ENCODE results near the gene SLC7A11.

The SLC7A11 gene

DNA sequence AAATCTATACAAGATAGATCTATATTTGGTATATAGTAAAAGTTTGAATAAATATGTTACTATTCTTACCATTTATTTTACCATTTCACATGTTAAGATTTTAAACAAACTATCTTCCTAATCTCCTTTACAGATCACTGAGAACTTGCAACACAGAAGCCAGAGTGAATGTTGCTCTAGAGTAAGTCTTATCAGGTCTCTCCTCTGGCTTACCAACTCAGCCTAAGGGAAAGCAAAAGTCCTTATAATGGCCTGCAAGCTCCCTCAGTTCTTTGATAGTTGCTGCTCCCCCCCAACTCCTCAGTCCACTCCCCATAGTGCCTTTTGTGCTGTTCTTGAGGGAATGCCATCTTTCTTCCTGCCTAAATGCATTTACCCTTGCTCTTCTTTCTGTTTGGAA, 25.7 kb upstream of the SLC7A11 start:
- no peak overlapping the region for H3K14ac ChIP-seq (ENCODE audit: low read length)
- no peak overlapping the region for H3K18ac ChIP-seq (ENCODE audit: low read length)
- H3K9me3 ChIP-seq (ENCODE audit: insufficient read depth, low read depth, low read length): no peaks in the 10 kb centered on the region
- no peak overlapping the region for H3K23ac ChIP-seq (ENCODE audit: low read length)
- H3K36me3 ChIP-seq (ENCODE audit: control insufficient read depth in 1 of 2, insufficient read depth in 2 of 2, low read length in 2 of 2): no peaks in the 10 kb centered on the region
- no peak overlapping the region for H2AK5ac ChIP-seq (ENCODE audit: low read length)
- no peak overlapping the region for H3K4me2 ChIP-seq (ENCODE audit: low read length)
- no peak for DNase-seq
- no peak overlapping the region for H4K8ac ChIP-seq (ENCODE audit: low read depth, low read length)
- no peak overlapping the region for H4K91ac ChIP-seq (ENCODE audit: low read depth, low read length)
- H3K27ac ChIP-seq (ENCODE audit: low read depth, low read length): no peak overlapping the region
- no peak overlapping the region for H2BK12ac ChIP-seq (ENCODE audit: low read length)
- no peak overlapping the region for H2BK5ac ChIP-seq (ENCODE audit: low read depth, low read length, poor library complexity)
- no peak overlapping the region for H3K9ac ChIP-seq (ENCODE audit: low read length)
- no peak overlapping the region for H2AFZ ChIP-seq (ENCODE audit: insufficient read depth, low read length, poor library complexity)
- no peak overlapping the region for H2BK120ac ChIP-seq (ENCODE audit: insufficient read depth, low read length, poor library complexity)
- H4K12ac ChIP-seq (ENCODE audit: low read depth, low read length): no peak overlapping the region
- no peak overlapping the region for H3K4ac ChIP-seq (ENCODE audit: low read depth, low read length)
- H3K4me1 ChIP-seq (ENCODE audit: control insufficient read depth in 1 of 2, insufficient read depth in 2 of 2, low read length in 2 of 2): no peaks in the 10 kb centered on the region
- H3K79me2 ChIP-seq (ENCODE audit: control insufficient read depth, insufficient read depth, low read length, poor library complexity): no peaks in the 10 kb centered on the region
- no peak overlapping the region for H3K4me3 ChIP-seq (ENCODE audit: low read depth, low read length)
- no peaks in the 10 kb centered on the region for H3K79me1 ChIP-seq (ENCODE audit: low read length)
- H3K27me3 ChIP-seq (ENCODE audit: insufficient read depth, low read length): no peaks in the 10 kb centered on the region

DNA sequence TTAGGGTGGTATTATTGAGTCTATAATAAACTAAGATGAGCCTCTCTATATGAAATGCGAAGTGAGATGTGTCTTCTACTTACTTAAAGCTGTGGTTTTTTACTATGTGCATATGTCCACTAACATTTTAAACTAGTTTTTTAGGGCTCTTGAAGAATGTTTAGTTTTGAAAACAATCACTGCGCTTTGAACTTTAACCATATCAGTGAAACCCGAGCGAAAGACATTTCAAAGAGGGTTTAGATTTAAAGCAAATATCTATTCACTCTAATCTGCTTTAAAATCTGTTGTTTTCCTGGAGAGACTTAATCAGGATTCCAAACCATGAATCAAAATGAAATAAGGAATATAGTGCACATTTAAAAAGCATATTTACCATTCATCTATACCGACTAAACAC, 24.8 kb upstream of the SLC7A11 start:
- H4K12ac ChIP-seq (ENCODE audit: low read depth, low read length): no peak overlapping the region
- H3K14ac ChIP-seq (ENCODE audit: low read length): no peak overlapping the region
- H3K27ac ChIP-seq (ENCODE audit: low read depth, low read length): no peak overlapping the region
- H2BK5ac ChIP-seq (ENCODE audit: low read depth, low read length, poor library complexity): no peak overlapping the region
- H3K9ac ChIP-seq (ENCODE audit: low read length): no peak overlapping the region
- no CpG with 5 or more reads among the region's 5 CpGs for WGBS (ENCODE audit: extremely low coverage, insufficient coverage, insufficient read length)
- H2AK5ac ChIP-seq (ENCODE audit: low read length): no peak overlapping the region
- H4K8ac ChIP-seq (ENCODE audit: low read depth, low read length): no peak overlapping the region
- no peak overlapping the region for H3K4me2 ChIP-seq (ENCODE audit: low read length)
- DNase-seq: no peak
- H3K79me2 ChIP-seq (ENCODE audit: control insufficient read depth, insufficient read depth, low read length, poor library complexity): no peaks in the 10 kb centered on the region
- no peak overlapping the region for H2BK12ac ChIP-seq (ENCODE audit: low read length)
- H2BK120ac ChIP-seq (ENCODE audit: insufficient read depth, low read length, poor library complexity): no peak overlapping the region
- no peak overlapping the region for H3K23ac ChIP-seq (ENCODE audit: low read length)
- H3K9me3 ChIP-seq (ENCODE audit: insufficient read depth, low read depth, low read length): no peaks in the 10 kb centered on the region
- no peak overlapping the region for H3K18ac ChIP-seq (ENCODE audit: low read length)
- no peaks in the 10 kb centered on the region for H3K27me3 ChIP-seq (ENCODE audit: insufficient read depth, low read length)
- no peaks in the 10 kb centered on the region for H3K79me1 ChIP-seq (ENCODE audit: low read length)
- no peak overlapping the region for H3K4ac ChIP-seq (ENCODE audit: low read depth, low read length)
- no peak overlapping the region for H3K4me3 ChIP-seq (ENCODE audit: low read depth, low read length)
- no peak overlapping the region for H4K91ac ChIP-seq (ENCODE audit: low read depth, low read length)
- H2AFZ ChIP-seq (ENCODE audit: insufficient read depth, low read length, poor library complexity): no peak overlapping the region
- no peaks in the 10 kb centered on the region for H3K36me3 ChIP-seq (ENCODE audit: control insufficient read depth in 1 of 2, insufficient read depth in 2 of 2, low read length in 2 of 2)
- H3K4me1 ChIP-seq (ENCODE audit: control insufficient read depth in 1 of 2, insufficient read depth in 2 of 2, low read length in 2 of 2): no peaks in the 10 kb centered on the region

DNA sequence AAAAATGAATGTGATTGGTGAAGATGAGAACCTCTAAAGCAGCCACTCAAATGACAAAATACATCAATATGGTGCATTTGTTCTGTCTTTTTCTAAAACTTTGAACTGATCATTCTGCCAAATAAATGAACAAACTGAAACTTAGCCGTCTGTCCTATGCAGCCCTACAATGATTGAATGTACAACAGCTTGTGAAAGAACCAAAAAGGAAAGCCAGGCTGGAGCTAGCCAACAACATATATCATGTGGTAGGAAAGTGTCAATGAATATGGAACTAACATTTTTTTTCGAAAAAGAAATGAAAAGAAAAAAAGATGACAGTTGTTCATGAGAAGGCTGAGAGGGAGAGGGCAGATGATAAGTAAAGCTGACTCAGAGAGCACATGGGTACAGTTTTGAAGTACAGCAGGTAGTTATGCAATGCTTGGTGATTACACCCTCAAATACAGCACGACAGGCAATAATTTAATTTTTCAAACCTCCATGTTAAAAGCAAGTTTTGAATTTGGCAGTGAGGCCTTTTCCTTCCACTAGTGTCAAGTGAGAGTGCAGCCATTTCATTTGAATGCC, 21.2 kb upstream of the SLC7A11 start:
- Histone ChIP-seq H4K8ac (ENCODE audit: low read depth, low read length) (no peak overlapping the region), H3K27me3 (ENCODE audit: insufficient read depth, low read length) (no peaks in the 10 kb centered on the region), H3K14ac (ENCODE audit: low read length) (no peak overlapping the region), H2AK5ac (ENCODE audit: low read length) (no peak overlapping the region), H2BK5ac (ENCODE audit: low read depth, low read length, poor library complexity) (no peak overlapping the region), H3K79me1 (ENCODE audit: low read length) (no peaks in the 10 kb centered on the region), H3K4ac (ENCODE audit: low read depth, low read length) (no peak overlapping the region), H3K4me2 (ENCODE audit: low read length) (no peak overlapping the region), H3K9ac (ENCODE audit: low read length) (no peak overlapping the region), H3K36me3 (ENCODE audit: control insufficient read depth in 1 of 2, insufficient read depth in 2 of 2, low read length in 2 of 2) (no peaks in the 10 kb centered on the region), H2BK12ac (ENCODE audit: low read length) (no peak overlapping the region), H3K4me3 (ENCODE audit: low read depth, low read length) (no peak overlapping the region), H3K27ac (ENCODE audit: low read depth, low read length) (no peak overlapping the region), H2BK120ac (ENCODE audit: insufficient read depth, low read length, poor library complexity) (no peak overlapping the region), H3K79me2 (ENCODE audit: control insufficient read depth, insufficient read depth, low read length, poor library complexity) (no peaks in the 10 kb centered on the region), H2AFZ (ENCODE audit: insufficient read depth, low read length, poor library complexity) (no peak overlapping the region), H4K91ac (ENCODE audit: low read depth, low read length) (no peak overlapping the region), H3K4me1 (ENCODE audit: control insufficient read depth in 1 of 2, insufficient read depth in 2 of 2, low read length in 2 of 2) (no peaks in the 10 kb centered on the region), H3K9me3 (ENCODE audit: insufficient read depth, low read depth, low read length) (no peaks in the 10 kb centered on the region), H3K23ac (ENCODE audit: low read length) (no peak overlapping the region), H4K12ac (ENCODE audit: low read depth, low read length) (no peak overlapping the region), H3K18ac (ENCODE audit: low read length) (no peak overlapping the region)
- no peak for DNase-seq
- WGBS (ENCODE audit: extremely low coverage, insufficient coverage, insufficient read length): no CpG with 5 or more reads among the region's 3 CpGs

DNA sequence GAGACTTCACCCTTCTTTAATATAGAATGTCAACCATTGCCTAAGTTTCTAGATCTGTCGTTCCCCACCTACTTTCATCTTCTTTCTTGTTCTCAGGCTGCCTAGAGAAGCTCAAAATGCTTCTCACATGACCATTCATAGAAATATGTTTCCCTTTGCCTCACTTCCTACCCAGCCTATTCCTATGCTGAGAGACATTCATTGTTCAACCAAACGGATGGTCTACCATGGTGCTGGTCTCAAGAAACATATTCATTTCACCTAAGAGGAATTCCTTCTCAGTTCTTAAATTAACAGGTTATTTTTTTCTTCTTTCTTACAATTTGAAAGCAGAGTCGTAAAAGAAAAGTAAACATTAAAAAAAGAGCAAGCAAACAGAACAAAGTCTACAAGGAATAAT, 20.3 kb upstream of the SLC7A11 start:
- no peak overlapping the region for H2BK5ac ChIP-seq (ENCODE audit: low read depth, low read length, poor library complexity)
- no CpG with 5 or more reads among the region's 3 CpGs for WGBS (ENCODE audit: extremely low coverage, insufficient coverage, insufficient read length)
- no peak overlapping the region for H2AK5ac ChIP-seq (ENCODE audit: low read length)

More for the DNA sequence above, 20.3 kb upstream of the SLC7A11 start:
- Histone ChIP-seq H2BK120ac (ENCODE audit: insufficient read depth, low read length, poor library complexity) (no peak overlapping the region), H3K27me3 (ENCODE audit: insufficient read depth, low read length) (no peaks in the 10 kb centered on the region), H3K18ac (ENCODE audit: low read length) (no peak overlapping the region), H3K36me3 (ENCODE audit: control insufficient read depth in 1 of 2, insufficient read depth in 2 of 2, low read length in 2 of 2) (no peaks in the 10 kb centered on the region), H3K4me3 (ENCODE audit: low read depth, low read length) (no peak overlapping the region), H4K91ac (ENCODE audit: low read depth, low read length) (no peak overlapping the region), H2BK12ac (ENCODE audit: low read length) (no peak overlapping the region), H3K4me1 (ENCODE audit: control insufficient read depth in 1 of 2, insufficient read depth in 2 of 2, low read length in 2 of 2) (no peaks in the 10 kb centered on the region), H3K14ac (ENCODE audit: low read length) (no peak overlapping the region), H3K23ac (ENCODE audit: low read length) (no peak overlapping the region), H4K12ac (ENCODE audit: low read depth, low read length) (no peak overlapping the region), H3K9me3 (ENCODE audit: insufficient read depth, low read depth, low read length) (no peaks in the 10 kb centered on the region), H3K9ac (ENCODE audit: low read length) (no peak overlapping the region), H3K4me2 (ENCODE audit: low read length) (no peak overlapping the region), H2AFZ (ENCODE audit: insufficient read depth, low read length, poor library complexity) (no peak overlapping the region), H4K8ac (ENCODE audit: low read depth, low read length) (no peak overlapping the region), H3K79me1 (ENCODE audit: low read length) (no peaks in the 10 kb centered on the region), H3K27ac (ENCODE audit: low read depth, low read length) (no peak overlapping the region), H3K4ac (ENCODE audit: low read depth, low read length) (no peak overlapping the region), H3K79me2 (ENCODE audit: control insufficient read depth, insufficient read depth, low read length, poor library complexity) (no peaks in the 10 kb centered on the region)
- peak in 1 of 2 donors; percentile 38 for DNase-seq
